Suprapubic skin (tissue), 3 donors: ENCODE results near the gene GLIS1.

Experiments used
- POLR2AphosphoS5 ChIP-seq, 3 donors: sonication (generic); formaldehyde crosslinking; IDR thresholded peaks; one replicate each; pipeline ENCODE4 v1.6.1; 2017; ENCODE audit warnings: antibody characterized with exemption in 3 of 3
- TF ChIP-seq, protein P1 (sequence below), 2 donors: fragments of 200-600 bp in 1 of 2; fragments of 450-650 bp in 1 of 2; sonication (generic) in 1 of 2; IDR thresholded peaks; one replicate each; pipeline ENCODE4 v1.5.1; 2016 to 2019; ENCODE audit warnings: antibody characterized with exemption in 2 of 2, mild to moderate bottlenecking in 1 of 2, moderate library complexity in 1 of 2

DNA sequence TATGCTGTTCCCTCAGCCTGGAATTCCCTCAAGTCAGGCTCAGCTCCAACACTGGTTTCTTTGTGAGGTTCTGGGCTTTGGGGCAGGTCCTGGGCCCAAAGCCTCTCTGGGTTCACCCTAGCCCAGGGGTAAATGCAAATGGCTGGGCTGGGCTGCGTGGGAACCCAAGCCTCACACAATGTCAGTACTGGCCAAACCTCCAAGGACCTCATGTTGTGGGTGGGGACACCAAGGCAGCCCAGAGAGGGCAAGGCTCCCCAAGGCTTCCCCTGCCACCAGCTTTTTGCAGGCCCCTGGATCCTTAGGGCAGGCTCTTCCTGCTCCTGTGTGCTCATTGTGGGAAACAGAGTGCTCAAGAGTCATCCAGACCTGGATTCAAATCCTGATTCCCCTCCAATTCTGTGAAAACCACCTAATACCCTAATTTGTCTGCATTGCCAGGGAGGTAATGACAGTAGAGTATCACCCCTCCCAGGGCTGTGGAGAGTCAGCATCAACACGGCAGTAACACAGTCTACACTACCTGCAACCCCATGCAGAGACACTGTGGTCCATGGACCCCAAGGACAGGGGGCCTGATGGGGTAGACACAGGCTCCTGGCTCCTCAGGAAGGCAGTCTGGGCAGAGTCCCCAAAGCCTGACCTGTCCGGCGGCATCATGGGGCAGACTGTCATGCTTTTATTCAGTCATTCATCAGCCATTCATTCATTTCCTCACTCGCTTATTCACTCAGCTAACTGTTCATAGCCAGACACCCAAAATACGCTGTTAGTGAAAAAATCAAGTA, 194.0 kb downstream of the GLIS1 start:
- no peak for TF ChIP-seq POLR2AphosphoS5 (IDR thresholded peaks at IDR 0.05)
- TF ChIP-seq, protein P1, sequence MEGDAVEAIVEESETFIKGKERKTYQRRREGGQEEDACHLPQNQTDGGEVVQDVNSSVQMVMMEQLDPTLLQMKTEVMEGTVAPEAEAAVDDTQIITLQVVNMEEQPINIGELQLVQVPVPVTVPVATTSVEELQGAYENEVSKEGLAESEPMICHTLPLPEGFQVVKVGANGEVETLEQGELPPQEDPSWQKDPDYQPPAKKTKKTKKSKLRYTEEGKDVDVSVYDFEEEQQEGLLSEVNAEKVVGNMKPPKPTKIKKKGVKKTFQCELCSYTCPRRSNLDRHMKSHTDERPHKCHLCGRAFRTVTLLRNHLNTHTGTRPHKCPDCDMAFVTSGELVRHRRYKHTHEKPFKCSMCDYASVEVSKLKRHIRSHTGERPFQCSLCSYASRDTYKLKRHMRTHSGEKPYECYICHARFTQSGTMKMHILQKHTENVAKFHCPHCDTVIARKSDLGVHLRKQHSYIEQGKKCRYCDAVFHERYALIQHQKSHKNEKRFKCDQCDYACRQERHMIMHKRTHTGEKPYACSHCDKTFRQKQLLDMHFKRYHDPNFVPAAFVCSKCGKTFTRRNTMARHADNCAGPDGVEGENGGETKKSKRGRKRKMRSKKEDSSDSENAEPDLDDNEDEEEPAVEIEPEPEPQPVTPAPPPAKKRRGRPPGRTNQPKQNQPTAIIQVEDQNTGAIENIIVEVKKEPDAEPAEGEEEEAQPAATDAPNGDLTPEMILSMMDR (IDR thresholded peaks at IDR 0.05), result no peak
